ENCODE measurements around the gene FURIN. TPM values are rescaled to one million over a fixed set of nuclear protein-coding genes. Genes with fewer than 3 reads are reported as not detected.

FURIN gene
- total and polyA plus RNA-seq, 9 of the 15 experiments (the other 6 are each of a cell fraction or from before 2014, with no cell fraction given) = 0.92 to 99.9 (median 34.8) TPM

DNA sequence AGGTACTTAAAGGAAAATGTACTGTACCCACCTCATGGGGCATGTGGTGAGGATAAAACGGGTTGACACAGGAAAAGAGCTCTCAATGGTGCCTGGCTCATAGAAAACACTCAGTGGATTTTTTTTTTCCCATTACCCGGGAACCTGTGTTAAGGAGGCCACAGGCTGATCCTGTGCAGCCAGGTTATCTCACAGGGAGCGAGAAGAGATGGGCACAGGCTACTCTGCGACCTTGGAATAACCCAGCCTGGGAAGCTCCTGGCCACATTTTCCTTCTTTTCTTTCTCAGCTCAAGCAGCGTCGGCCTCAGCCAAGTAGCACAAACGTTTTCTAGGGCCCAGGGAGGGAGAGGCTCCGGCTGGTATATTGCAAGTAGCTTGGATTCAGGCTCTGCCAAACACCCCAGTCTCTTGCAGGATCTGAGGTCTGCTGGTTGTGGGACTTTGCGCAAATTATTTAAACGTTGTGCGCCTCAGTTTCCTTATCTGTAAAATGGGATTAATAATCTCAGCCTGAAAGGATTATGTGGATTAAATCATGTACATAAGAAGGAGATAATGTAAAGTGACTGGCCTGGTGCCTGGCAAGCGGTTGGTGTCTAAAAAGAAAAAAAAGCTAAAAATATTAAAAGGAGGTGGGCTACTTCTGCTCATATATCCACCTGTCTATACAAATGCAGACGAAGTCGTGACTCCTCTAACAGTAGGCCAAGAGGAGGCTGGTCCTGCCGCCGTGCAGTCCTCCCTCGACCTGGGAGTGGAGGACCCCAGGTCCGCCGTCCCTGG, 2.2 kb downstream of the FURIN start (continued):
- TF ChIP-seq ZNF384 (IDR thresholded peaks at IDR 0.05; ENCODE audit: low read depth, low read length) = 0 out of 2 replicates have a peak, but pooled peaks have one; percentile 60
- TF ChIP-seq TEAD4 (IDR thresholded peaks at IDR 0.05; ENCODE audit: low read length) = peak; percentile 15; the same call in 1 of the 2 replicates
- no peak for TF ChIP-seq TEAD4 (CRISPR knock-in tag; IDR thresholded peaks at IDR 0.05; ENCODE audit: borderline replicate concordance)
- 0 out of 2 replicates have a peak, but pooled peaks have one; percentile 31 for TF ChIP-seq FOXJ2 (tag; IDR thresholded peaks at IDR 0.05)
- TF ChIP-seq, protein P1, sequence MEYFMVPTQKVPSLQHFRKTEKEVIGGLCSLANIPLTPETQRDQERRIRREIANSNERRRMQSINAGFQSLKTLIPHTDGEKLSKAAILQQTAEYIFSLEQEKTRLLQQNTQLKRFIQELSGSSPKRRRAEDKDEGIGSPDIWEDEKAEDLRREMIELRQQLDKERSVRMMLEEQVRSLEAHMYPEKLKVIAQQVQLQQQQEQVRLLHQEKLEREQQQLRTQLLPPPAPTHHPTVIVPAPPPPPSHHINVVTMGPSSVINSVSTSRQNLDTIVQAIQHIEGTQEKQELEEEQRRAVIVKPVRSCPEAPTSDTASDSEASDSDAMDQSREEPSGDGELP (CRISPR knock-in tag; IDR thresholded peaks at IDR 0.05; ENCODE audit: borderline replicate concordance) = 0 out of 2 replicates have a peak, but pooled peaks have one; percentile 27
- TF ChIP-seq, protein P2, sequence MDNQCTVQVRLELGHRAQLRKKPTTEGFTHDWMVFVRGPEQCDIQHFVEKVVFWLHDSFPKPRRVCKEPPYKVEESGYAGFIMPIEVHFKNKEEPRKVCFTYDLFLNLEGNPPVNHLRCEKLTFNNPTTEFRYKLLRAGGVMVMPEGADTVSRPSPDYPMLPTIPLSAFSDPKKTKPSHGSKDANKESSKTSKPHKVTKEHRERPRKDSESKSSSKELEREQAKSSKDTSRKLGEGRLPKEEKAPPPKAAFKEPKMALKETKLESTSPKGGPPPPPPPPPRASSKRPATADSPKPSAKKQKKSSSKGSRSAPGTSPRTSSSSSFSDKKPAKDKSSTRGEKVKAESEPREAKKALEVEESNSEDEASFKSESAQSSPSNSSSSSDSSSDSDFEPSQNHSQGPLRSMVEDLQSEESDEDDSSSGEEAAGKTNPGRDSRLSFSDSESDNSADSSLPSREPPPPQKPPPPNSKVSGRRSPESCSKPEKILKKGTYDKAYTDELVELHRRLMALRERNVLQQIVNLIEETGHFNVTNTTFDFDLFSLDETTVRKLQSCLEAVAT (IDR thresholded peaks at IDR 0.05) = peak; percentile 11 to 80; a peak in 1 of 4 replicates
- peak; percentile 11 for TF ChIP-seq CHD1 (IDR thresholded peaks at IDR 0.05; ENCODE audit: low read length)
- 0 out of 2 replicates have a peak, but pooled peaks have one; percentile 44 for TF ChIP-seq NFRKB (IDR thresholded peaks at IDR 0.05; ENCODE audit: low read depth)
- no peak for TF ChIP-seq RBM22 (IDR thresholded peaks at IDR 0.05; ENCODE audit: low read depth, low read length, poor library complexity, severe bottlenecking)
- TF ChIP-seq, protein P3, sequence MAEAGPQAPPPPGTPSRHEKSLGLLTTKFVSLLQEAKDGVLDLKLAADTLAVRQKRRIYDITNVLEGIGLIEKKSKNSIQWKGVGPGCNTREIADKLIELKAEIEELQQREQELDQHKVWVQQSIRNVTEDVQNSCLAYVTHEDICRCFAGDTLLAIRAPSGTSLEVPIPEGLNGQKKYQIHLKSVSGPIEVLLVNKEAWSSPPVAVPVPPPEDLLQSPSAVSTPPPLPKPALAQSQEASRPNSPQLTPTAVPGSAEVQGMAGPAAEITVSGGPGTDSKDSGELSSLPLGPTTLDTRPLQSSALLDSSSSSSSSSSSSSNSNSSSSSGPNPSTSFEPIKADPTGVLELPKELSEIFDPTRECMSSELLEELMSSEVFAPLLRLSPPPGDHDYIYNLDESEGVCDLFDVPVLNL (CRISPR knock-in tag; IDR thresholded peaks at IDR 0.05; ENCODE audit: low read depth) = no peak
- peak in 1 of 2 experiments; percentile 36; a peak in 1 of 4 replicates for TF ChIP-seq RCOR1 (IDR thresholded peaks at IDR 0.05; ENCODE audit: borderline replicate concordance in 1 of 2, low read depth in 2 of 2, low read length in 2 of 2)
- no peak for TF ChIP-seq RBFOX2 (IDR thresholded peaks at IDR 0.05; ENCODE audit: low read depth, low read length)
- 0 out of 2 replicates have a peak, but pooled peaks have one; percentile 40 for TF ChIP-seq HDGF (IDR thresholded peaks at IDR 0.05)
- TF ChIP-seq PML (IDR thresholded peaks at IDR 0.05; ENCODE audit: low read length) = peak; percentile 38
- TF ChIP-seq, protein P4, sequence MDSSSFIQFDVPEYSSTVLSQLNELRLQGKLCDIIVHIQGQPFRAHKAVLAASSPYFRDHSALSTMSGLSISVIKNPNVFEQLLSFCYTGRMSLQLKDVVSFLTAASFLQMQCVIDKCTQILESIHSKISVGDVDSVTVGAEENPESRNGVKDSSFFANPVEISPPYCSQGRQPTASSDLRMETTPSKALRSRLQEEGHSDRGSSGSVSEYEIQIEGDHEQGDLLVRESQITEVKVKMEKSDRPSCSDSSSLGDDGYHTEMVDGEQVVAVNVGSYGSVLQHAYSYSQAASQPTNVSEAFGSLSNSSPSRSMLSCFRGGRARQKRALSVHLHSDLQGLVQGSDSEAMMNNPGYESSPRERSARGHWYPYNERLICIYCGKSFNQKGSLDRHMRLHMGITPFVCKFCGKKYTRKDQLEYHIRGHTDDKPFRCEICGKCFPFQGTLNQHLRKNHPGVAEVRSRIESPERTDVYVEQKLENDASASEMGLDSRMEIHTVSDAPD (CRISPR knock-in tag; IDR thresholded peaks at IDR 0.05) = no peak

Measured in K562 (cell line).